Colonic mucosa (tissue), 4 donors: Measurements from ENCODE around the gene RGS8. TPM values are rescaled to one million over a fixed set of nuclear protein-coding genes. Genes with fewer than 3 reads are reported as not detected.

Source experiments
- DNase-seq: peaks from one replicate; pipeline ENCODE4 v3.0.0-alpha.2; 2020
- H3K27ac ChIP-seq: fragments of 200-600 bp; one replicate; pipeline ENCODE4 v1.8.0; 2021
- H3K27me3 ChIP-seq: fragments of 200-600 bp; one replicate; pipeline ENCODE4 v1.8.0; 2021
- H3K36me3 ChIP-seq: fragments of 200-600 bp; one replicate; pipeline ENCODE4 v1.8.0; 2021
- H3K4me1 ChIP-seq: fragments of 200-600 bp; one replicate; pipeline ENCODE4 v1.8.0; 2021; ENCODE audit warnings: mild to moderate bottlenecking
- H3K4me3 ChIP-seq: fragments of 200-600 bp; one replicate; pipeline ENCODE4 v1.8.0; 2021
- H3K9ac ChIP-seq, 2 donors: one replicate each; pipeline ENCODE4 v1.7.0; 2013; ENCODE audit warnings: control low read depth in 2 of 2, low read depth in 2 of 2, low read length in 2 of 2
- H3K9me3 ChIP-seq: fragments of 200-600 bp; one replicate; pipeline ENCODE4 v1.8.0; 2021
- intact Hi-C: fragments of 100-400 bp; cut with DNase I; formaldehyde crosslinking; loops from one replicate; pipeline ENCODE4 v1.14.1; 2022
- total RNA-seq, 2 donors: library from RNA; stranded (reverse); fragmentation: NEBNext Ultra II Directional in 1 of 2; extraction: Animal tissue kit (Norgen Biotek cat#: 25700) in 1 of 2; gene quantifications; one replicate each; pipeline ENCODE4 v1.2.1, GENCODE V29; 2021
- TF ChIP-seq, protein P1 (sequence below): fragments of 200-600 bp; IDR thresholded peaks from one replicate; pipeline ENCODE4 v1.8.0; 2022; ENCODE audit warnings: antibody characterized with exemption, mild to moderate bottlenecking
- donor health status: healthy.
- donor health status: DM: no; HTN: no; CAD: no.
- donor health status: DM: no; HTN: no; CAD: no.

Gene RGS8
- total RNA-seq, 2 donors from 2014 or later = not detected

DNA sequence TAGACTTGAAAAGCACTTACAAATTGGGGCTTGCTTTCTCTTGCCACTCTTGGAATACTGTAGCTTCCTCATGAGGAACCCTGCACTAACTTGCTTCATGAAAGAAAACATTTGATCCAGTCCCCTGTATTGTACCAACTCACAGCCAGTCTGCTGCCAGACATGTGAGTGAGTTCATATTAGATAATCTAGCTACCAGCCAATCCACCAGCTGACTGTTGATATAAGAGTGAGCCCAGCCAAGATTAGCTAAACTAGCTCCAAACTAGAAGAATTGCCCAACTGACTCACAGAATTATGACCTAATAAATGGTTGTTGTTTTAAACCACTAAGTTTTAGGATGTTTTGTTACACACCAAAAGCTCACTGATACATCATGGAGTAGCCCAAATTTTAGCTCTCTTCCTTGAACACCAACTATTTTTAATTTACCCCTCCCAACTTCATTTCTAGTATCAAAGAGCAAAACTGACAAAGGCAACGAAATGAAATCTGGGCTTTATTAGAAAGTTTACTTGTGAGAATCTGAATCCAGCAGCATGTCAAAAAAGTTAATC lies 6.6 kb upstream of the RGS8 start:
- intact Hi-C loops = no loop called here
- Histone ChIP-seq H3K9me3 (no peaks in the 10 kb centered on the region), H3K9ac (no peak overlapping the region), H3K4me3 (no peak overlapping the region), H3K36me3 (no peaks in the 10 kb centered on the region), H3K4me1 (no peaks in the 10 kb centered on the region), H3K27ac (no peak overlapping the region), H3K27me3 (no peaks in the 10 kb centered on the region)
- TF ChIP-seq, protein P1, sequence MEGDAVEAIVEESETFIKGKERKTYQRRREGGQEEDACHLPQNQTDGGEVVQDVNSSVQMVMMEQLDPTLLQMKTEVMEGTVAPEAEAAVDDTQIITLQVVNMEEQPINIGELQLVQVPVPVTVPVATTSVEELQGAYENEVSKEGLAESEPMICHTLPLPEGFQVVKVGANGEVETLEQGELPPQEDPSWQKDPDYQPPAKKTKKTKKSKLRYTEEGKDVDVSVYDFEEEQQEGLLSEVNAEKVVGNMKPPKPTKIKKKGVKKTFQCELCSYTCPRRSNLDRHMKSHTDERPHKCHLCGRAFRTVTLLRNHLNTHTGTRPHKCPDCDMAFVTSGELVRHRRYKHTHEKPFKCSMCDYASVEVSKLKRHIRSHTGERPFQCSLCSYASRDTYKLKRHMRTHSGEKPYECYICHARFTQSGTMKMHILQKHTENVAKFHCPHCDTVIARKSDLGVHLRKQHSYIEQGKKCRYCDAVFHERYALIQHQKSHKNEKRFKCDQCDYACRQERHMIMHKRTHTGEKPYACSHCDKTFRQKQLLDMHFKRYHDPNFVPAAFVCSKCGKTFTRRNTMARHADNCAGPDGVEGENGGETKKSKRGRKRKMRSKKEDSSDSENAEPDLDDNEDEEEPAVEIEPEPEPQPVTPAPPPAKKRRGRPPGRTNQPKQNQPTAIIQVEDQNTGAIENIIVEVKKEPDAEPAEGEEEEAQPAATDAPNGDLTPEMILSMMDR = no peak
- DNase-seq = no peak

DNA sequence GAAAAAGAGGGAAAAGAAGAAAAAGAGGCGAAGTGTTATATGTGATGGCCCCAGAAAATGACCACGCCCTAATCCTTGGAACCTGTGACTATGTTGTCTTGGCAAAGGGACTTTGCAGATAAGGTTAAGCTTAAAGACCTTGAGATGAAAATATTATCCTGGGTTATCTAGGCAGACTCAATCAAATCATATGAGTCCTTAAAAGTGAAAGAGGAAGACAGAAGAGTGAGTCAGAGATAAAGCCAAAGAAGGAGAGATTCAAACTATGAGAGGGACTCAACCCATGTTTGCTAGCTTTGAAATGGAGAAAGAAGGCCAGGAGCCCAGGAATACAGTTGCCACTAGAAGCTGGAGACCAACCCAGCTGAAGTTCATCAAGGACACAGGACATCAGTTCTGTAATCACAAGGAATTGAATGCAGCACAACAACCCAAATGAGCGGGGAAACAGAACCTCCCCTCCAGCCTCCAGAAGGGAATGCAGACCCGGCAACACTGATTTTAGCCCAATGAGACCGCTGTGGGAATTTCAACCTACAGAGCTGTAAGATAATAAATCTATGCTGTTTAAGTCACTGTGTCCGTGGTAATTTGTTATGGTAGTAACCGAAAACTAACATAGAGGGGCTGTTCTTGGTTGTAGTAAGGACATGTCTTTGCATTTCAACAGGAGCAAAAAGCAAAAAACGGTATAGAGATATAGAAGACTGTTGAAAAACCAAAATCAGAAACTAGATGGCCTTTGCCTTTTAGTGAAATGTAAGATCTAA lies 4.2 kb upstream of the RGS8 start:
- TF ChIP-seq, protein P1 = no peak
- Histone ChIP-seq H3K36me3 (no peaks in the 10 kb centered on the region), H3K4me3 (no peak overlapping the region), H3K9ac (no peak overlapping the region), H3K27ac (no peak overlapping the region), H3K4me1 (no peaks in the 10 kb centered on the region), H3K9me3 (no peaks in the 10 kb centered on the region), H3K27me3 (no peaks in the 10 kb centered on the region)
- intact Hi-C loops = no loop called here
- no peak for DNase-seq

DNA sequence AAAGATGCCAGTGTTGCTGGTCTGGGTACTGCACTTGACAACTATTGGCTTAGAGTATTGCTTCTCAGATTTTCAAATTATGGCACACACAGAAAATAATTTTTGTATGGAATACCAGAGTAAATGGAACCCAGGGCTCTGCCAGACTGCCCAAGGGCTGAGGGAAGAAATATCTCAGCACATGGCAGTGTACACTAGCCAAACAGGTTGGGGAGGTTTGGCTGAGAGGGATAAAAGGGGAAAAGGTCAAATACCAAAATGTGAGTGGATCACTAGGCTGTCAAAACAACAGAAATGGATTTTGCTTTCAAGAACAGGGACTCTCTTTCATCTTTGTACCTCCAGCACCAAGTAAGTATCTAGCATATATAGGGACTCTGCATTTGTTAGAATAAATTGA lies 3.0 kb upstream of the RGS8 start:
- DNase-seq = no peak
- intact Hi-C loops = no loop called here

DNA sequence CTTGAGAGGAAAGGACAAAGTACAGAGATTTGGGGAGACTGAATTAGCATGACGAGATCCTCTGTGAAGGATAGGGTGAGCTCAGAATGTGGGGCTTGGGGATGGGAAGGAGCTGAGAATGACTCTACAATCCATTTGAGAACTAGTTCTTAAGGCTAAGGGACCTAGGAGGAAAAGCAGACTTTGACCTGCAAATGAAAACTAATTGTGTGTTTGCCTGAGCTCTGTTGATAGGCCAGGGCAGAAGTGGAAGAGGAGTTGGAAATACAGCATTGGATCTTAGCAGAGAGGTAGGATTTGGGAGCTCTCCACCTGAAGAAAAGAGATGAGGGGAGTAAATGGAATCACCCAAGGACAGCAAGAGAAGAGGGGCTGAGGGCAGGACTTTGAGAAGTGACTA lies 2.1 kb upstream of the RGS8 start:
- Histone ChIP-seq H3K4me1 (no peaks in the 10 kb centered on the region), H3K36me3 (no peaks in the 10 kb centered on the region), H3K4me3 (no peak overlapping the region), H3K9me3 (no peaks in the 10 kb centered on the region), H3K27me3 (no peaks in the 10 kb centered on the region), H3K27ac (no peak overlapping the region), H3K9ac (no peak overlapping the region)
- intact Hi-C loops = no loop called here
- TF ChIP-seq, protein P1 = no peak
- no peak for DNase-seq

More for the DNA sequence above, 3.0 kb upstream of the RGS8 start:
- Histone ChIP-seq H3K9me3 (no peaks in the 10 kb centered on the region), H3K27ac (no peak overlapping the region), H3K27me3 (no peaks in the 10 kb centered on the region), H3K36me3 (no peaks in the 10 kb centered on the region), H3K4me1 (no peaks in the 10 kb centered on the region), H3K9ac (no peak overlapping the region), H3K4me3 (no peak overlapping the region)
- TF ChIP-seq, protein P1 = no peak

DNA sequence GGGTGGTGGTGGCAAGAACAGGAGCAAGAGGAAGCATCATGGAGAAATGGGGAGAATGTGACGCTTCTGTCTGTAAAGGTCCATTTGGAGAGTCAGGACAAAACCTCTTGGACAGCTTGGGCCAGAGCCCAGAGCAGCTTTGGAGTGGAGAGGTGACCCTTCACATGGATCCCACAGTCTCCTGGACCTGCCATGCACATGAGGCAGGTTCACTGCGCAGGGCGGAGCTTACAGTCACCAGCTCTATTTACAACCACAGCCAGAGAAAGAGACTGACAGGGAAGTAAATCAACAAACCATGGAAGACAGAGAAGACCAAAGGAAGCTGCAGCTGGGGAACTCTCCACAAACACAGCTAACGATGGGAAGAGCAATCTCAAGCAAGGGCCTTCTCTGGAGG lies 828 bp upstream of the RGS8 start:
- TF ChIP-seq, protein P1 = no peak
- no peak overlapping the region for H3K27ac ChIP-seq
- H3K36me3 ChIP-seq = no peaks in the 10 kb centered on the region
- H3K4me1 ChIP-seq = no peaks in the 10 kb centered on the region
- intact Hi-C loops = no loop called here
- no peaks in the 10 kb centered on the region for H3K27me3 ChIP-seq
- no peak for DNase-seq
- H3K9ac ChIP-seq = no peak overlapping the region
- no peaks in the 10 kb centered on the region for H3K9me3 ChIP-seq
- H3K4me3 ChIP-seq = no peak overlapping the region
